T-helper 1 cell treated with Interleukin-12 subunit alpha and Interleukin-12 subunit beta and Interleukin-4 antibody, amounts not matched to agents 30 ng/mL and 1 ng/mL, for 36 hours (primary cell): ENCODE measurements around the gene GALNT10. TPM values are rescaled to one million over a fixed set of nuclear protein-coding genes. Genes with fewer than 3 reads are reported as not detected.

Experiments used
- intact Hi-C: fragments of 100-400 bp; cut with micrococcal nuclease; formaldehyde crosslinking; loops from one replicate; pipeline ENCODE4 v1.15.1; 2024
- total RNA-seq: library from RNA; stranded (reverse); gene quantifications from 2 replicates; pipeline ENCODE4 v1.2.3, GENCODE V29; 2022

The GALNT10 gene
- total RNA-seq, 1 donor from 2014 or later: 78.2 TPM

DNA sequence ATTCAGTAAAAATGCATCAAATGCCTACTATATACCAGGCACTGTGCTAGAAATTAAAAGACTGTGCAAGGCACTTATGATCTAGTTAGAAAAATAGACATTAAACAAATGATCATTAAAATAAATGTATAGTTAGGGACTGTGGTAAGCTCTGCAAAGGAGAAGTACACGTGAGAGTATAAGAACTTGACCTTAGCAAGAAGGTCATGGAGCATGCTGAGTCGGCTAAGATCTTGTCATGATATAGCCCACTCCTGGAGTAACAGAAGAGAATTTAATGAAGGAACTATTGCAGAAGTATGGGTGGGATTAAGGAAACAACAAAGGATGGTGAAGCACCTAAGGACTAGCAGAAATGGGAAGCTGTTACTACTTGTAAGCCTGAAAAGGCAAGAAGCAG lies 231.8 kb downstream of the GALNT10 start:
- intact Hi-C loops: no loop called here

- intact Hi-C loops: no loop called here
Measured at GRCh38 chr5:154428208-154428607, 237.7 kb downstream of the GALNT10 start.

- intact Hi-C loops: no loop called here
Measured at GRCh38 chr5:154429341-154429740, 238.8 kb downstream of the GALNT10 start.

GRCh38 chr5:154430466-154430865 lies 239.9 kb downstream of the GALNT10 start:
- intact Hi-C loops: no loop called here

- intact Hi-C loops: no loop called here
Measured at GRCh38 chr5:154430961-154431630, 240.6 kb downstream of the GALNT10 start.

DNA sequence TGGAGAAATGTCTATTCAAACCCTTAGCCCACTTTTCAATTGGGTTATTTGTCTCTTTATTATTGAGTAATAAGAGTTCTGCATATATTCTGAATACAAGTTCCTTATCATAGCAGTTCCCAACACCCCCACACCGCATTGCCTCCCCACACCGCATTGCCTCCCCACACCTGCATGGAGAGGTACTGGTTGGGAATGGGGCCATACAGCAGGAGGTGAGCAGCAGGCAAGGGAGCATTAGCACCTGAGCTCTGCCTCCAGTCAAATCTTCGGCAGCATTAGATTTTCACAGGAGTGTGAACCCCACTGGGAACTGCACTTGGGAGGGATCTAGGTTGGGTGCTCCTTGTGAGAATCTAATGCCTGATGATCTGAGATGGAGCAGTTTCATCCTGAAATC lies 244.7 kb downstream of the GALNT10 start:
- intact Hi-C loops: no loop called here

DNA sequence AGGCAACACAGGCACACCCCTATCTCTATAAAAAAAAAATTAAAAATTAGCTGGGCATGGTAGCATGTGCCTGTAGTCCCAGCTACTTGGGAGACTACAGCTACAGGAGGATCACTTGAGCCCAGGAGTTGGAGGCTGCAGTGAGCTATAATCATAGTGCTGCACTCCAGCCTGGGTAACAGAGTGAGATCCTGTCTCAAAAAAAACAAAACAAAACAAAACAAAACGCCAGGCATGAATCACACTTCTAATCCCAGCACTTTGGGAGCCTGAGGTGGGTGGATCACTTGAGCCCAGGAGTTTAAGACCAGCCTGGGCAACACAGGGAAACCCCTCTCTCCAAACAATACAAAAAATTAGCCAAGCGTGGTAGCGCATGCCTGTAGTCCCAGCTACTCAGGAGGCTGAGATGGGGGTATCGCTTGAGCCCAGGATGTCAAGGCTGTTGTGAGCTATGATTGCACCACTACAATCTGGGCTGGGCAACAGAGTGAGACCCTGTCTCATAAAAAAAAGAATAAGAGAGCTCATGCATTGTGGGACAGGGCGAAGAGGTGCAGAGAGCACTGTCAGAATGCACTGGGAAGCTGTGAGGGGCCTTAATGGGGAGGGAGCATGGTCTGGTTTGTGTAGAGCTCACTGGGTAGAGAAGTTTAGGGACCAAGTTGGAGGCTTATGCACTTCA lies 246.9 kb downstream of the GALNT10 start:
- intact Hi-C loops: no loop called here

- intact Hi-C loops: loop anchor here (10.0 kb wide), 1 partner anchor 1086 kb away; no protein-coding TSS in a partner anchor
Measured at GRCh38 chr5:154440540-154440939, 250.0 kb downstream of the GALNT10 start.

- intact Hi-C loops: loop anchor here (10.0 kb wide), 1 partner anchor 1088 kb away; no protein-coding TSS in a partner anchor
Measured at GRCh38 chr5:154442801-154443200, 252.3 kb downstream of the GALNT10 start.

GRCh38 chr5:154444556-154445421 lies 254.3 kb downstream of the GALNT10 start:
- intact Hi-C loops: loop anchor here (1.0 to 10.0 kb wide), 11 partner anchors 39 to 1090 kb away; partner anchors contain the start of genes CNOT8, FAM114A2, GALNT10 and LARP1

- intact Hi-C loops: loop anchor here (1.0 to 10.0 kb wide), 12 partner anchors 40 to 1091 kb away; partner anchors contain the start of genes CNOT8, FAM114A2, GALNT10 and LARP1
Measured at GRCh38 chr5:154445422-154446194, 255.1 kb downstream of the GALNT10 start, which contains the start of gene SAP30L. TSS of gene SAP30L (plus strand) at chr5:154445997. CDS start at chr5:154446605, 608 bp downstream.

GRCh38 chr5:154446195-154447088 lies 255.9 kb downstream of the GALNT10 start:
- intact Hi-C loops: loop anchor here (1.0 to 10.0 kb wide), 4 partner anchors 174 to 1092 kb away; partner anchors contain the start of gene MRPL22

DNA sequence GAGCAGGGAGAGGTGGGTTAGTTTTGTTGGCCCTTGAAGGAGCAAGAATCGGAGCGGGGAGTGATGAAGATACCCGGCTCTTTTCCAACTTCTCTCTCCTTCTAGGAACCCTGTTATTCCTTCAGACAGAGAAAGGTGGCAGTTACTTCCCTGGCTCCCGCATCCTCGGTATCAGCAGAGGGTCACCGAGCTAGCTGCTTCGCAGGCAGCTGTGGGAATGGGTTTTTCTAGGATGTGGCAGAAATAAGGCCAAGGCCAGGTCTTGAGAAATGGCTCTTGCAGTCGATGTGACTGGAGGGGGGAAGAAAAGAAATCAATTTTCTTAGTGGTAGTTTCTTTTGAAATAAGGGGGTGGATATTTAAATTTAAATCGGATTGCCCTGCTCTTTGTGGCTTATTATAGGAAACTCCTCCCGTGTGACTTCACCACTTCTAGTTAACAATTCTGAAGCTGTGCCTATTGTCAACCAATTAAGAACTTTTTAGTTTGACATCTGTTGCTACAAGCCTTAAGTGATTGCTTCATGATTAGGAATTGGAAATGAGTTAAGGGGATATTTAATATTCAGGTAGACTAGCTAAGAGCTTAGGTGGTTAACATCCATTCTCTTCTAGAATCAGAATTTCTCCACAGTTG lies 256.7 kb downstream of the GALNT10 start:
- intact Hi-C loops: loop anchor here (5.0 to 10.0 kb wide), 3 partner anchors 175 to 1092 kb away; no protein-coding TSS in a partner anchor

- intact Hi-C loops: loop anchor here (5.0 to 10.0 kb wide), 3 partner anchors 177 to 1095 kb away; no protein-coding TSS in a partner anchor
Measured at GRCh38 chr5:154449786-154450185, 259.3 kb downstream of the GALNT10 start.

GRCh38 chr5:154451957-154452356 lies 261.4 kb downstream of the GALNT10 start:
- intact Hi-C loops: no loop called here

GRCh38 chr5:154455585-154455984 lies 265.1 kb downstream of the GALNT10 start:
- intact Hi-C loops: no loop called here

DNA sequence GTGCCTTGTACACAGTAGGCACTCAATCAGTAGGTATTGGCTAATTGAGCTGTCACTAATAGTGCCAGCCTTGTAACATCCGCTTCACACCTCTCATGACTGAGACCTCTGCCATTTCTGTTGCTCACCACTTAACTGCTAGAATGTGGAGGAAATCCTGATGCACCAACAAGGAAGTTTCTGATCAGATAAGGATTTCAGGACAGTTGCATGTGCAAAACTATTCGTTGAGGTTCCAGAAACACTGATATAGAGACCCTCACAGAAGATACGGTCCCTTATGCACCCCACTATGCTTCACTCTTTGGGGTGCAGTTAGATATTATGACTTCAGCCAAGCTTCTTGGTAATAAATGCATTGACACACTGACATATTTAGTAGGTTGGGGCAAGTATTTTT lies 266.0 kb downstream of the GALNT10 start:
- intact Hi-C loops: no loop called here

DNA sequence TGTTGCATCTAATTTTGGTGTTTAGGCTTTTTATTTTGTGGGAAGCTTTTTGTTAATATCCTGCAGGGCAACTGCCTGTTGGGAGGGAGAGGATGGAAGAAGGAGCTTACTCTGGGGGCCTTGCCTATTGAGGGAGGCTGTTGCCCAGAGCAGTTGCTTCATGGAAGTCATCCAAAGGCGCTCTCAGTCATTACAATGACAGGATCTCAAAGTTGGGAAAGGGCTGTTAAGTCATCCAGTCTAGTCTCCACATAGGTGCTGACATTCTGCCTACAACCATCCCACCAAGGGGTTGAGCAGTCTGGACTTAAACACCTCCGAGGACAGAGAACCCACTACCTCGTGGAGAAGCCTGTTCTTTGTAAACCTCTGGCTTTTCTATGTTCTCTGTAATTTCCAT lies 268.5 kb downstream of the GALNT10 start:
- intact Hi-C loops: no loop called here

DNA sequence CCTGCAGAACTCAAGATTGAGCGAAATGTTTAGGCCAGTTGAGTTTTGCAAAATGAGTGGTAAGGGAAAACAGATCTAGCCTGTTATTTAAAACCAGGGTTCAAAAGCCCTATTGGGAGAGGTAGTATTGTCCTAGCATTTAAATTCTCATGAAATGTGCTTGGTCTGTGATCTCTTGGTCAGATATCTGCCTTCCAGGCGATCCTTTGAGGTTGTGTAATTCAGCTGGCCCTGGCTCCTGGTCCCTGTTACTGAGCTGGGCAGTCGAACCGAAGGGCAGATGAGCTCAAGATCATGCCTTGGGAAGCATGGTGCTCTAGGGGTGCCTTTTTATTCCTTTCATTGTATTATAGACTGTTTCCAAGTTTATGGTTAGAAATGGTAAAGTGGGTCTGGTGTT lies 269.6 kb downstream of the GALNT10 start:
- intact Hi-C loops: loop anchor here (10.0 kb wide), 1 partner anchor 355 kb away; no protein-coding TSS in a partner anchor
